ENCODE data around the gene CBX7.

Gene CBX7

GRCh38 chr22:39150848-39151215, 1.6 kb downstream of the CBX7 start:
- no peak for TF ChIP-seq CTCF (IDR thresholded peaks at IDR 0.05; ENCODE audit: control insufficient read depth, insufficient read depth, low read depth, low read length, missing control alignments)
- no peak for DNase-seq (ENCODE audit: low read depth)

DNA sequence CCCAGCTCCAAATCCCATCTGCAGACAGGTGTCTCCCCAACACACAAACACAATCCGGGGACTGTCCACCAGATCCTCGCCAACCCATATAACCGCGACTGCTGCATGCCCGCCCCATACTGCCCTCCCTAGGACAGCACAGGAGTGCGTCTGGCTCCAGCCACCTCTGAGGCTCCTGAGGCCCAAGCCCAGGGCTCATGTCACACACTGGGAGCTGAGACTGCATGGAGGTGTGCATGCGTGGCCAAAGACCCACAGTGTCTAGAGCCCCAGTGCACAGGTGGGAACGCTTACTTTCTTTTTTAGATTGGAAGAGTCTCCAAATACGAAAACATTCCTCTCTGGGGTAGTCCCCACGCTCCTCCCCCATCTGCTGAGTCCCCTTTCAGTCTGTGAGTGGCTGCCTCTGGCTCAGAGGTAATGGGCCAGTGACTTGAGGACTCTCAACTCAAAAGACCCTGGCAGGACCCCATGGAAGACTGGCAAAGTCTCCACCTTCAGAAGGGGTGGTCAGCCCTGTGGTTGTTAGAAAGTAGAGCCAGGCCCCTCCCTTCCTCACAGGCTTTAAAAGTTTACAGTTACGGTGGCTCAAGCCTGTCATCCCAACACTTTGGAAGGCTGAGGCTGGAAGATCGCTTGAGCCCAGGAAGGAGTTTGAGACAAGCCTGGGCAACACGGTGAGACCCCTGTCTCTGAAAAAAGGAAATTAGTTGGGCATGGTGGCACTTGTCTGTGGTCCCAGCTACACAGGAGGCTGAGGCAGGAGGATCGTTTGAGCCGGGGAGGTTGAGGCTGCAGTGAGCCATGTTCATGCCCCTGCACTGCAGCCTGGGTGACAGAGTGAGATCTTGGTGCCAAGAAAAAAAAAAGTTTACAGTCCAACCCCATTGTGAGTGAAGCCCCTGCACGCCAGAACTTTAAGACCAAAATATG, 2.3 kb downstream of the CBX7 start:
- DNase-seq (ENCODE audit: low read depth), result no peak
- H3K4me3 ChIP-seq (ENCODE audit: control insufficient read depth, low read depth, low read length), result no peak overlapping the region
- TF ChIP-seq CTCF (IDR thresholded peaks at IDR 0.05; ENCODE audit: control insufficient read depth, insufficient read depth, low read depth, low read length, missing control alignments), result no peak

More at GRCh38 chr22:39150848-39151215, 1.6 kb downstream of the CBX7 start:
- H3K4me3 ChIP-seq (ENCODE audit: control insufficient read depth, low read depth, low read length), result no peak overlapping the region

DNA sequence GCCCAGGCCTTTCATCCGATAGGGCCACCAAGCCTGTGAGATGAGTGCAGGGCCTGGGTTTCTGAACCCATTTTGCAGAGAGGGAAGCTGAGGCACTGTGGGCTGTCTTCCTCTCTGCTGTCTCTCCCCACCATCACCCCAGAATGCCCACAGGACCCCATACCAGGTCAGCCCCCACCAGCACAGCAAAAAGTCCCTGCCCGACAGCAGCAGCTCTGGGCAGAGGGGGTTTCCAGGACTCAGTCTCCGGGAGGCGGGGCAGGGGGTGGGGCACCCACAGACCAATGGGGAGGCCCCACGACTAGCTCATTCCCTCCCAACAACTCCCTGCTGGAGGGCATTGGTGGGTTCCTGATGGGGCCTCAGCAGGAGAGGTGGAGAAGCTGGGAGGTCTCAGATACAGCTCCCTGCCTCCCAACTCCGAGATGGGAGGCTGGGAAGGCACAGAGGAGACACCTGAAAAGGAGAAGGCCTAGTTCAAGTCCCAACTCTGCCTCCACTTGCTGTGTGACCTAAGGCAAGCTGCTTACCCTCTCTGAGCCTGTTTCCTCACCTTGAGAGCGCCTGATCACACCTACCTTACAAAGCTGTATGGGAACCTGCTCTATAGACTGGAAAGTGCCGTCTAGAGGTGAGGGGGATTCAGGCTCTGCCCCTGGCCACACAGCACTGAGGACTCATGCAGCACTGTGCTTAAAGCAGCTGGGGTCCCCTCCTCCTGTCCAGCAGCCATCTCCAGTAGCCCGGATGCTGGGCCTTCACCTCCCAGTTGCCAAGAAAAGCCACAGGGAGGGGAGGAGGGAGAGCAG, 3.5 kb downstream of the CBX7 start:
- H3K4me3 ChIP-seq (ENCODE audit: control insufficient read depth, low read depth, low read length), result no peak overlapping the region
- no peak for DNase-seq (ENCODE audit: low read depth)
- TF ChIP-seq CTCF (IDR thresholded peaks at IDR 0.05; ENCODE audit: control insufficient read depth, insufficient read depth, low read depth, low read length, missing control alignments), result no peak

DNA sequence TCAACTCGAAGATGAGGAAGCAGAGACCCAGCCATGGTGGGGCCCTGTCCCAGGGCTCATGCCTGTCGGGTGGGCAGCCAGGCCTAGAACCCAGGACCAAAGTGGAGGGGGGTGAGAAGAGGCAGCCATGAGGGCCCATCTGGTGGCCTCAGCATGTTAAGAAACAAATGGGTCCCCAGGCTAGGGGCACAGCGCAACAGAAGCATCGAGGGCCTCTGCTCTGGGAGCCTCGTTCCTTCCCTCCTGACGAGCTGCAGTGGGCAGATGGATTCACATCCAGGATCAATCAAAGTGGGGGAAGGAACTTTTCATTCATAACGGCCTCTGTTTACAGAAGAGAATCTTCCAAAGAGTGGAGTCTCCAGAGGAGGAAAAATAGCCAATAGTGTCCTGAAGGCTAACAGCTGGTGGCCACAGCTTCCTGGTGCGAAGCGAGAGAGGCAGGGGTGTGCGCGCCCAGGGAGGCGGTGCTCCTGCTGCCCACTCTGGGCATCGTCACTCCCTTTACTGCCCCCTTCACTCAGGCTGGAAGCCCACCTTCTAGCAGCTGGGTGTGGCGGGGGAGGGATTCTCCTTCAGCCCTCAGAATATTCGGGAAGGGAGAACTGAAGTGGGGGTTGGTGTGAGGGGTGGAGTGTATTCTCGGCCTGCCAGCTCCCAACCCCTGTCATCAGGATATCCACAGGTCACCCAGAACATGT, 4.3 kb downstream of the CBX7 start:
- no peak for DNase-seq (ENCODE audit: low read depth)
- no peak for TF ChIP-seq CTCF (IDR thresholded peaks at IDR 0.05; ENCODE audit: control insufficient read depth, insufficient read depth, low read depth, low read length, missing control alignments)
- no peak overlapping the region for H3K4me3 ChIP-seq (ENCODE audit: control insufficient read depth, low read depth, low read length)

GRCh38 chr22:39147335-39148025, 5.0 kb downstream of the CBX7 start:
- DNase-seq (ENCODE audit: low read depth), result no peak
- no peak for TF ChIP-seq CTCF (IDR thresholded peaks at IDR 0.05; ENCODE audit: control insufficient read depth, insufficient read depth, low read depth, low read length, missing control alignments)

More at GRCh38 chr22:39147335-39148025, 5.0 kb downstream of the CBX7 start:
- H3K4me3 ChIP-seq (ENCODE audit: control insufficient read depth, low read depth, low read length), result no peak overlapping the region
